Mesothelial cell of epicardium (in vitro differentiated cells): ENCODE results near the gene PRMT2. TPM values are rescaled to one million over a fixed set of nuclear protein-coding genes. Genes with fewer than 3 reads are reported as not detected.

Source experiments
- DNase-seq, 2 experiments: peaks; one replicate each; pipeline ENCODE4 v3.0.0; 2021; ENCODE audit warnings: low spot score in 2 of 2; ENCODE audit not compliant: unreplicated experiment in 2 of 2
- H3K27ac Mint-ChIP-seq: 2 replicates; pipeline ENCODE4 v1.8.0; 2021; ENCODE audit warnings: mixed read lengths
- H3K27me3 Mint-ChIP-seq: 2 replicates; pipeline ENCODE4 v1.8.0; 2021; ENCODE audit warnings: low read depth, mixed read lengths
- H3K36me3 Mint-ChIP-seq: 2 replicates; pipeline ENCODE4 v1.8.0; 2021; ENCODE audit warnings: mixed read lengths
- H3K4me1 Mint-ChIP-seq: 2 replicates; pipeline ENCODE4 v1.8.0; 2021; ENCODE audit warnings: mixed read lengths
- H3K4me3 Mint-ChIP-seq: 2 replicates; pipeline ENCODE4 v1.8.0; 2021; ENCODE audit warnings: mild to moderate bottlenecking, moderate library complexity, mixed read lengths
- H3K9me3 Mint-ChIP-seq: 2 replicates; pipeline ENCODE4 v1.8.0; 2021; ENCODE audit warnings: mixed read lengths
- CTCF ChIP-seq: fragments of 200-600 bp; sonication (generic); IDR thresholded peaks from one replicate; pipeline ENCODE4 v1.5.0; 2021; ENCODE audit warnings: antibody characterized with exemption; ENCODE audit not compliant: unreplicated experiment
- total RNA-seq: library from RNA; stranded (reverse); gene quantifications from 3 replicates; pipeline ENCODE4 v1.2.1, GENCODE V29; 2021

The PRMT2 gene
- total RNA-seq = 80.0 to 85.5 TPM (median 84.4 TPM) in 3 replicates

GRCh38 chr21:46635324-46636180 lies at the start of gene PRMT2:
Gene PRMT2 (plus strand): TSS chr21:46635674. CDS start chr21:46636952, 1,278 bp downstream.
- Mint-ChIP-seq H3K27ac (peak within 1 kb of the TSS; percentile 98), H3K4me1 (peaks cover 35% of the 10 kb centered on the region), H3K36me3 (peaks cover under 1% of the 10 kb centered on the region), H3K4me3 (peak within 1 kb of the TSS; percentile 86), H3K9me3 (peaks cover 5% of the 10 kb centered on the region), H3K27me3 (peaks cover 4% of the 10 kb centered on the region)
- DNase-seq = peak; percentile 98 to 100
- peak; percentile 6 for TF ChIP-seq CTCF

- DNase-seq = no peak
- H3K36me3 Mint-ChIP-seq = peaks cover 8% of the 10 kb centered on the region
- TF ChIP-seq CTCF = no peak
- peaks cover 7% of the 10 kb centered on the region for H3K4me1 Mint-ChIP-seq
- no peaks in the 10 kb centered on the region for H3K27me3 Mint-ChIP-seq
- H3K9me3 Mint-ChIP-seq = peaks cover 47% of the 10 kb centered on the region
- no peak overlapping the region for H3K4me3 Mint-ChIP-seq
- no peak overlapping the region for H3K27ac Mint-ChIP-seq
Measured at GRCh38 chr21:46594276-46594675, 41.2 kb upstream of the PRMT2 start.

- no peak for DNase-seq
- peaks cover 6% of the 10 kb centered on the region for H3K36me3 Mint-ChIP-seq
- H3K4me3 Mint-ChIP-seq = no peak overlapping the region
- no peaks in the 10 kb centered on the region for H3K27me3 Mint-ChIP-seq
- no peak overlapping the region for H3K27ac Mint-ChIP-seq
- H3K4me1 Mint-ChIP-seq = peaks cover 14% of the 10 kb centered on the region
- no peak for TF ChIP-seq CTCF
- H3K9me3 Mint-ChIP-seq = peaks cover 27% of the 10 kb centered on the region
Measured at GRCh38 chr21:46596201-46596600, 39.3 kb upstream of the PRMT2 start.

- H3K9me3 Mint-ChIP-seq = peaks cover 19% of the 10 kb centered on the region
- no peak overlapping the region for H3K27ac Mint-ChIP-seq
- peaks cover 3% of the 10 kb centered on the region for H3K36me3 Mint-ChIP-seq
- no peak for DNase-seq
- H3K27me3 Mint-ChIP-seq = no peaks in the 10 kb centered on the region
- TF ChIP-seq CTCF = no peak
- no peak overlapping the region for H3K4me3 Mint-ChIP-seq
- H3K4me1 Mint-ChIP-seq = peaks cover 14% of the 10 kb centered on the region
Measured at GRCh38 chr21:46597031-46597430, 38.4 kb upstream of the PRMT2 start.

- no peak for TF ChIP-seq CTCF
- DNase-seq = no peak
- H3K4me1 Mint-ChIP-seq = peaks cover 17% of the 10 kb centered on the region
- peaks cover 14% of the 10 kb centered on the region for H3K9me3 Mint-ChIP-seq
- no peak overlapping the region for H3K27ac Mint-ChIP-seq
- peaks cover 3% of the 10 kb centered on the region for H3K36me3 Mint-ChIP-seq
- no peak overlapping the region for H3K4me3 Mint-ChIP-seq
- no peaks in the 10 kb centered on the region for H3K27me3 Mint-ChIP-seq
Measured at GRCh38 chr21:46597896-46598343, 37.6 kb upstream of the PRMT2 start.
